GM06990 (cell line): ENCODE measurements around the gene ZNF580.
A peak's percentile ranks its signal among the peaks of the same experiment; 100 is the strongest.

Experiments used
- DNase-seq: peaks from one replicate; pipeline ENCODE4 v3.0.0-alpha.2; 2011; ENCODE audit not compliant: insufficient read length; ENCODE audit errors: extremely low read depth
- H3K27me3 ChIP-seq: replicated peaks from 2 replicates; pipeline ENCODE4 v1.6.0; 2011; ENCODE audit warnings: low read length; ENCODE audit not compliant: control insufficient read depth, insufficient read depth
- H3K36me3 ChIP-seq: 2 replicates; pipeline ENCODE4 v1.5.1; 2011; ENCODE audit warnings: low read length; ENCODE audit not compliant: control insufficient read depth, insufficient read depth
- H3K4me3 ChIP-seq: replicated peaks from 2 replicates; pipeline ENCODE4 v1.5.1; 2011; ENCODE audit warnings: low read depth, mild to moderate bottlenecking, control low read depth, low read length
- TF ChIP-seq, protein P1 (sequence below): IDR thresholded peaks from 2 replicates; pipeline ENCODE4 v1.5.1; 2011; ENCODE audit warnings: low read length, control low read depth, mild to moderate bottlenecking, inconsistent platforms; ENCODE audit not compliant: insufficient read depth, poor library complexity, severe bottlenecking

The ZNF580 gene

GRCh38 chr19:55677572-55678028 lies 36.8 kb downstream of the ZNF580 start:
- TF ChIP-seq, protein P1, sequence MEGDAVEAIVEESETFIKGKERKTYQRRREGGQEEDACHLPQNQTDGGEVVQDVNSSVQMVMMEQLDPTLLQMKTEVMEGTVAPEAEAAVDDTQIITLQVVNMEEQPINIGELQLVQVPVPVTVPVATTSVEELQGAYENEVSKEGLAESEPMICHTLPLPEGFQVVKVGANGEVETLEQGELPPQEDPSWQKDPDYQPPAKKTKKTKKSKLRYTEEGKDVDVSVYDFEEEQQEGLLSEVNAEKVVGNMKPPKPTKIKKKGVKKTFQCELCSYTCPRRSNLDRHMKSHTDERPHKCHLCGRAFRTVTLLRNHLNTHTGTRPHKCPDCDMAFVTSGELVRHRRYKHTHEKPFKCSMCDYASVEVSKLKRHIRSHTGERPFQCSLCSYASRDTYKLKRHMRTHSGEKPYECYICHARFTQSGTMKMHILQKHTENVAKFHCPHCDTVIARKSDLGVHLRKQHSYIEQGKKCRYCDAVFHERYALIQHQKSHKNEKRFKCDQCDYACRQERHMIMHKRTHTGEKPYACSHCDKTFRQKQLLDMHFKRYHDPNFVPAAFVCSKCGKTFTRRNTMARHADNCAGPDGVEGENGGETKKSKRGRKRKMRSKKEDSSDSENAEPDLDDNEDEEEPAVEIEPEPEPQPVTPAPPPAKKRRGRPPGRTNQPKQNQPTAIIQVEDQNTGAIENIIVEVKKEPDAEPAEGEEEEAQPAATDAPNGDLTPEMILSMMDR = no peak
- no peaks in the 10 kb centered on the region for H3K27me3 ChIP-seq
- peaks cover 28% of the 10 kb centered on the region for H3K36me3 ChIP-seq
- peak overlapping the region; percentile 93 for H3K4me3 ChIP-seq
- peak; percentile 11 for DNase-seq

- TF ChIP-seq, protein P1 = peak; percentile 51
- H3K27me3 ChIP-seq = no peaks in the 10 kb centered on the region
- H3K4me3 ChIP-seq = peak overlapping the region; percentile 93
- H3K36me3 ChIP-seq = peaks cover 28% of the 10 kb centered on the region
- DNase-seq = peak; percentile 87
Observed at GRCh38 chr19:55678121-55678671, 37.4 kb downstream of the ZNF580 start.

- H3K36me3 ChIP-seq = peaks cover 30% of the 10 kb centered on the region
- TF ChIP-seq, protein P1 = no peak
- DNase-seq = peak; percentile 17
- H3K4me3 ChIP-seq = no peak overlapping the region
- H3K27me3 ChIP-seq = no peaks in the 10 kb centered on the region
Observed at GRCh38 chr19:55679343-55680257, 38.8 kb downstream of the ZNF580 start.

DNA sequence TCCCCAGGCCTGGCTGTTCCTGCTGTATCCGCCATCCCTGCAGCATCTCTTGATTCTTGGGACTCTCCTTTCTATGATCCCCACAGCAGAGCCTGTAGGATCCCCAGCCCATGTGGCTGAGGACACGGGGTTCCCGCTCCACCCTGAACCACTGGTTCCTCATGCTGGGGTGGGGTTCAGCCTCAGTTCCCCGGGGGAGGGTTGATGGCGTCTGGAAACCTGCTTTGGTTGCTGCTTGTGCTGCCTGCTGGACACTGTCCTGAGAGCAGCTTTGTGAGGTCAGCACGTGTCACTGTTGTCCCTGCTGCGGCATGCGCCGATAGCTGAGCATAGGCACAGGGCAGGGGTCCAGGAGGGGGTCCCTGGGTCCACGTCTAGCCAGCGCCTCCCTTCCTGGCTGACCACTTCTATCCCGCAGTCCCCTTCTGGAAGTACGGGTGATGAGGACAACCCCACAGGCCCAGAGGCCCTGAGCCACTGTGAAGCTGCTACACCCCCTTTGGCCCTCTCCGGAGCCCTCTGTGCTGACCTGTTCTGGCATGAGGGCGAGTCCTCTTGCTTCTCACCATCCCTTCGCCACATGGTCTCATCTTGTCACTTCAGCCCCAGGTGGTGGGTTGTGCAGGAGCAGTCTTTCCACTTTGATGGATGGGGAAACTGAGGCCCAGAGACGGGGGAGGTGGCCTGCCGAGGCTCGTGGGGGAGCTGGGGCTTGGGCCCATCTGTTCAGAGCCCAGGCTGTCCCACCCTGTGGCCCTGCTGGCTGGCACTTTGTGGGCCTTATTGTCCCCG lies 39.7 kb downstream of the ZNF580 start:
- H3K36me3 ChIP-seq = peaks cover 39% of the 10 kb centered on the region
- H3K27me3 ChIP-seq = no peaks in the 10 kb centered on the region
- TF ChIP-seq, protein P1 = no peak
- no peak overlapping the region for H3K4me3 ChIP-seq
- no peak for DNase-seq

DNA sequence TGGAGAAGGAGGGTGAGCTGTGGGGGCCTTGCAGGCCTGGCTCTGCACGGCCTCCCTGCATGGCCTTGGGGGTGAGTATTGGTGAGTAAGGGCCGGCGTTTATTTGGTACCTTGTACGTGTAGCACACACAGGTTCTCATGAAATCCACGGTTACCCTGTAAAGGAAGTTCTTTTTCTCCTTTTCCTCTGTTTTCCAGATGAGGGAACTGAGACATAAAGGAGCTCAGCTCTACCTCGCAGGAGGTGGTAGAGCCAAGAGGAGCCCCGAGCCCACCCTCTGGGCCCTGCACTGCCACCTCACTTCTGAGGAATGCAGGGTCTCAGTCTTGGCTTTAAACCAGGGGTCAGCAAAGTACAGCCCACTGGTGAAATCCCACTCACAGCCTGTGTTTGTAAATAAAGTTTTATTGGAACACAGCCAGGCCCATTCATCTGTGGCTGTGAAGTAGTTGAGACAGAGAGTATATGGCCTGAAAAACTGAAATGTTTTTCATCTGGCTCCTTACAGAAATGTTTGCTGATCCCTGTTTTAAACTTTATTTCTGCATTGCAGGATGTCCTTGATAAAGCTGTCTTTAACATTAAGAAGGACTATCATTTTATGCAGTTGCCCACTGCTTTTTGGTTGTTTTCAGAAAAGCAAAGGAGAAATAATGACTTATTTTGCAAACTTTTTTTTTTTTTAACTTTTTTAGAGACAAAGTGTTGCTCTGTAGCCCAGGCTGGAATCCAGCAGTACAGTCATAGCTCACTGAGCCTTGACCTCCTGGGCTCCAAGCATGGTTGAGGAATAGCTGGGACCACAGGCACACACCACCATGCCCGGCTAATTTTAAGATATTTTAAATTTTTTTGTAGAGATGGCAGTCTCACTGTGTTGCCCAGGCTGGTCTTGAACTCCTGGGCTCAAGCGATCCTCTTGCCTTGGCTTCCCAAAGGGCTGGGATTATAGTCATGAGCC lies 40.6 kb downstream of the ZNF580 start:
- Histone ChIP-seq H3K36me3 (peaks cover 48% of the 10 kb centered on the region), H3K4me3 (no peak overlapping the region), H3K27me3 (no peaks in the 10 kb centered on the region)
- TF ChIP-seq, protein P1 = no peak
- no peak for DNase-seq
